ENCODE data around the gene ABHD17A.

The ABHD17A gene

DNA sequence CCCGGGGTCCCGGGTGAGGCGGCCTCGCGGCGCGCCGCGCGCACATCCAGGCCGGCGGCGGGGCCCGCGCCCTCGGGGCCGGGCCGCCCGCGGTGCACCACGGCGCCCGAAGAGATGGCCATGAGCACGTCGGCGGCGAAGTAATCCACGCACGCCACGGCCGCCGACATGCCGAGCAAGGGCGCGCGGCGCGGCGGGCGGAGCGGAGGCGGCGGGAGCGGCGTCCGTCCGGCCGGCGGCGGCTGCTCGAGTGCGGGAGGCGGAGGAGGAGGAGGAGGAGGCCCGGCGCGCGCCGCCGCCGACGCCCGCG, 22.0 kb downstream of the ABHD17A start, which contains the start of gene KLF16:
KLF16 (minus strand) TSS at position 252 of the 310 bp plus-strand sequence; CDS start at position 170, 82 bp downstream.
- no peak for DNase-seq

DNA sequence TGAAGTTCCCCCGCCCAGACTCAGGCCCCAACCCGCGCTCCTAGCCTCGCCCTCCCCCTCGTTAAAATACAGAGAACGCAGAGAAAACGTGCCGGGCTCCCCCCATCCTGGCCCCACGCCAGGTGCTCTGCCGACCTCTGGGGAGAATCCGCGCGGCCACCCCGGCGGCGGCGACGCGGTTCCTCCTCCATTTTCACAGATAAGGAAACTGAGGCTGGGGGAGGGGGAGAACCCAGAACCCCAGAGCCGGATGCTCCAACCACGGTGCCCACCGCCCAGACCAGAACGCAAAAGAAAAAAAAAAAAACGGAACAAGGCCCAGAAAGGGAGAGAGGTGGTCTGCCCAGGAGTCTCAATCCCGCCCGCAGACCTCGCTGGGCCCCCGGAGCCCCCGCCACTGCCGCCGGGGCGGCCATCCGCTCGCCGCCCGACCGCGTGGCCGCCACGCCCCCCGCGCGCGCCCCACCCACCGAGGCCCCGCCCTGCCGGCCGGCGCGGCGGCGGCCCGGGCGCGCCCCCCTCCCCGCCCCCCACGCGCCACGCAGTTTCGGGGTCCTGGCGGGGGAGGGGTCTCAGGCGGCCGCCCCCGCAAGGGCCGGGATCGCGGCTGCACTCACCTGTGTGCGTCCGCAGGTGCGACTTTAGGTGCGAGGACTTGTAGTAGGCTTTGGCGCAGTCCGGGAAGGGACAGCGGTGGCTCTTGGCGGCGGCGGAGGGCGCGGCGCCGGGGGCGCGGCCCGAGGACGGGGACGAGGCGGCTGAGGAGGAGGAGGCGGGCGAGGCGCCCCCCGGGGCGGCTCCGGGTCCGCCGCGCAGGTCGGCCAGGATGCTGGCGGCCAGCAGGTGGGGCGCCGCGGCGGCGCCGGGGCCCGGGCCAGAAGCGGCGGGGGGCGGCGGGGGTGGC, 22.6 kb downstream of the ABHD17A start:
- no peak for DNase-seq

DNA sequence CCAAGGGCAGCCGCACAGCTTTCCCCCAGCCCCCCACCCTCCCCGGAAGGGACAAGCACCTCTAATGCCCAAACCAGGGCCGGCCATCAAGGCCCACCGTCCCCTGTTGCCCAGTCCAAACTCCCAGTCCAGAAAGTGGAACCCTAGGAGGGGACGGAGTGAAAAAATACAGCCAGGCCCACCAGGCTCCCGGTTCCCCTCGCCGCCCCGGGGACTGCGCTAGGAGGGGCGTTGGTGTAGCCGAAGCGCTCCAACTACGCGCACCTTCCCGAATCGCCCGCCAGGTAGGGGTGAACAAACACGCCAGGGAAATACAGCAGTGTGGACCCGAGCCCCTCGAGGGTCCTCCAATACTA, 23.2 kb downstream of the ABHD17A start:
- no peak for DNase-seq

DNA sequence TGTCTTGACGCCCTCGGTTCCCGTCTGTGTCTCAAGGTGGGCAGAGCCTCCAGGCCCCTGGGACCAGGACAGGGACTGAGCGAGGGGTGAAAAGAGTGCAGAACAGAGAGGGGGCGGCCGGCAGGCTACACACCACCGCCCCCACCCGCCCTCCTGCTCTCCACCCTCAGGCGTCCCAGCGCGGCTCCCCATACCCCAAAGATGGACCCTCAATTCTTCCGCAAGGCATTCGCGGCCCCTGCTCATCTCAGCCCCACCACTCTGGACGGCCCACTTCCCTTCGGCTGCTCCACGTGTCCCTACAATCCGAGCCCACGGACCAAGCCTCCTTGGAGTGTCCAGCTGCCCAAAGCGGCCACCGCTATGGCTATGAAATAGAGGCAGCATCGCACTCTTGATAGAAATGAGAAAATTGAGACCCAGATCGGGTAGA, 23.7 kb downstream of the ABHD17A start:
- DNase-seq: no peak

DNA sequence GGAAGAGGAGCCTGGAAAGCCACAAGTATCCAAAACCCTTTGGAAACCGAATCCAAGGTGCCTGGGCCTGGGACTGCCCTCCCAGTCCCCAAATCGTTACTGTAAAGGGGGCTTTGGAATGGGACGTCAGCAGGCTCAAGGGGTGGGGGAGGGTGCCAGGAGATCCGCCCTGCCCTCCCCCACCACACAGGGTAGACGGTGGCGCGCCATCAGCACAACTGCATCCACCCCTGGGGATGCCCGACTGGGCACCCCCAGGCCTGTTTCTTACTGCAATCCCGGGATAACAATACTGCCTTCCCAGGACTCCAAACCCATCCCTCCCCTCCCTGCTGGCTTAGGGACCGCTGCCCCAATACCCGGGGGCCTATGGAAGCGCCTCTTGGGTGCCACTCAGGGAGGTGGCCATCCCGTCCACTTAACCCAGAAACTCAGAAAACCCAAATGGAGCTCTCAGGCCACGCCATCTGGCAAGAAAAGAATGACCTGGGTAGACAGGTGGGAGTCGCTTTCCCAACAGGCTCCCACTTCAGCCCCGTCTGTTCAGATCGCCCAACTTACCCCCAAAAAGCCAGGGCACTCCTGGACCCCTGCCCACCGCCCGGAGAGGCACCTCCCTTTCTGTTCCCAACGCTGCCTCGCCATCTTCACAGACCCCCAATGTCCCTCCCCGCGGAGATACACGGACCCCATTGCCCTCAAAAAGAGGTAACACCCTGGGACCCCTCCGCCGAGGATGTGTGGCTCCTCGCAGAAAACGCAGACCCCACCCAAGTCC, 24.3 kb downstream of the ABHD17A start:
- DNase-seq: no peak

DNA sequence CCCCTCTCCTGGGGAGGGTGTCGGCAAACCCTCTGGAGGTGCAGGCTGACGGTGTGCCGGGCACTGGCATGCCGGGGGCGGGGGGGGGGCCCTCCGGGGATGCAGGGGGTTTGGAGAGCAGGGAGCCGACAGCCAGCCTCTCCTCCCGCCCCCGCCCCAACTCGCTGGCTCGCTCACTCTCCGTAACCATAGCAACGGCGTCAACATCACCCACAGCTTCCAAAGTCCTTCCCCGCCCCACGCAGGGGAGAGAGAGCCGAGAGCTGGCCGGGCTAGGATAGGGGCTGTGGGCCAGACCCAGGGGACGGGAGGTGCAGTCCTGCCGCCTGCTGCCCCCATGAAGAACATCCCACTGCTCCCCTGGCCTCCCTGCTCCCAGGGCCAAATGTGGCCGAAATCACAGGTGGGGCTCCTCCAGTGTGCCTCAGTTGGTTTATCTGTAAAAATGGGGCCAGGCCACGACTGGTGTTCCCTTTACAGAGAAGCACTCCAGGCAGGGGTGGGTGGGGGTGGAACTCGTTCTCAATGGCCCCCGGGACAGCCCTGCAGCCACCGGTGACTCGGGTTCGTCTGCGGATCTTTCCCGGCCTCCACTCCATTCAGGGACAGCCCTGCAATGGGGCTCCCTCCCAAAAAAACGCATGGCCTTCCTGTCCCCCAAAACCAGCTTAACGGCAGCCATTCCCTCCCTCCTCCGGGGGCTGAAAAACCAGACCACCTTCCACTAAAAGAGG, 25.1 kb downstream of the ABHD17A start:
- peak; percentile 59 for DNase-seq

DNA sequence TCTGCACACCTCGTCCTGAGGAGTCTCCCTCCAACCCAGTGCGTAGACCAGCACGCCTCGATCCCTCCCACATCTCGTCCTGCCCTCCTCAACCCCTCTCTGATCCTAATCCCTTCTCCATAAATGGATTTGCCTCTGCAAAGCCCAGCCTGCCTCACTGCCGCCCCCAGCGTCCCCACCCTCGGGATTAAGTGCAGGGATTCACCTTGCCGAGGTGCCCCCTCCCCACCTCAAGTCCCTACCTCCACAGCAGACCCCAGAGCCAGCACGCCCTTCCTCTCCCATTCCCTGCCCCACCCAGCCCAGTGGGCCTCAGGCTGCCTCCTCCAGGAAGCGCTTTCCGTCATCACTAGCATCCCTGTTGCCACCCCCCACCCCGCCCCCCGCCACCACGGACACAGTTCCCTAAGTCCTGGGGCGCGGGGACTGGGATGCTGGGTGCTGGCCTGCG, 25.9 kb downstream of the ABHD17A start:
- DNase-seq: no peak

DNA sequence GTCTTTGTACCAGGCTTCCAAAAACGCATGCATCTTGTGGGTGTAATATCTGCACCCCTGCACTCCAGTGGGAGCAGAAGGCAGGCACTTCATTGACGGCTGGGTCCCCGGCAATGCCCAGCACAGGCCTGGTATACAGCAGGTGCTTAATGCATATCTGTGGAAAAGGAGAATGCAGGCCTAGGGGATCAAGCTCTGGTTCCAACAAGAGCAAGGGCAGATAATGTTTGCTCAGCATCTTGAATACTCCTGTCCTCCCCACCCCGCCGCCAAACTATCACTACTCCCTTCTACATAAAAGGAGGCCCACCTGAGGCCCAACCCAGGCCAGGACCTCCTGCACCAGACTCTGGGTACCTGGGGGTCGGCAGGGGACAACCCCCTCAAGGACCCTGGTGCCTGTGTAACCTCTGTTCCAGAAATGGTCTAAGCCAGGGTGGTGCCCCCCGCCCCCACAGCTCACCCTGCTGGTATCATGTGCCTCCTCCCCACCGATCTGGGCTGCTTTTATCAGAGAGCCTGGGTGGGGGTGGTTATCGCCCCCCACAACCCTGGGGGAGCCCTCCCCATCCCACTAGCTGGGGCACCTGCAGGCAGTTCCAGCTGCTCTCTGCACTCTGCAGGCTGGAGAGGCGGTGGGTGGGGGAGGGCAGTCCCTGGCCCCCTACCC, 26.7 kb downstream of the ABHD17A start:
- DNase-seq: no peak

DNA sequence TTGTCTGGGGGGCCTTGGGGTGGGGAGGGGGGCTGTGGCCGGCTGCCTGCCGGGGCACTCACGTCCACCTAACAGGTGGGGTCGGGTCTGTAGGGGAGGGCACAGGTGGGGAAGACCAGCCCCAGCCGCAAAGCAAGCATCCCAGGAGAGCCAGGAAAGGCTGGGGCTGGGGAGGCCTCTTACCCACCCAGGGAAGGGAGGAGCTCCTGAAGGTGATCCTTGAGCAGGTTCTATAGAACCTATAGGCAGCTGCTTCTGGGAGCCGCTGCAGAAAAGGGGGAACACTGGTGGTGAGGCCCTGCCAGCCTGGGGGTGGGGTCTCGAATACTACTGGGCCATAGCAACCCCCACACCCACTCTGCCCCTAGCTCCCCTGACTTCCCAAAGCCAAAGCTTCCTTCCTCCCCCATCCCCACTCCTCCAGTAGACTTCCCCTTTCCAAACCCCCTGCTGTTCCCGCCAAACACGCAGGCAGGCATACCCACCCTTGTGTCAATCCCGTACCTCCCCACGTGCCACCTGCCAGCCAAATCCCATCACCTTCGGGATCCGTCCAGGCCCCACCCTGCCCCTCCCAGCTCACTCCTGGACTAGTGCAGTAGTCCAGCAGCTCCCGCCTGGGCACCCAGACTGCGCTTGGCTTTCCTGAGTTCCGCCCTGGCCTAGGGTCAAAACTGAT, 27.5 kb downstream of the ABHD17A start:
- DNase-seq: peak; percentile 20

DNA sequence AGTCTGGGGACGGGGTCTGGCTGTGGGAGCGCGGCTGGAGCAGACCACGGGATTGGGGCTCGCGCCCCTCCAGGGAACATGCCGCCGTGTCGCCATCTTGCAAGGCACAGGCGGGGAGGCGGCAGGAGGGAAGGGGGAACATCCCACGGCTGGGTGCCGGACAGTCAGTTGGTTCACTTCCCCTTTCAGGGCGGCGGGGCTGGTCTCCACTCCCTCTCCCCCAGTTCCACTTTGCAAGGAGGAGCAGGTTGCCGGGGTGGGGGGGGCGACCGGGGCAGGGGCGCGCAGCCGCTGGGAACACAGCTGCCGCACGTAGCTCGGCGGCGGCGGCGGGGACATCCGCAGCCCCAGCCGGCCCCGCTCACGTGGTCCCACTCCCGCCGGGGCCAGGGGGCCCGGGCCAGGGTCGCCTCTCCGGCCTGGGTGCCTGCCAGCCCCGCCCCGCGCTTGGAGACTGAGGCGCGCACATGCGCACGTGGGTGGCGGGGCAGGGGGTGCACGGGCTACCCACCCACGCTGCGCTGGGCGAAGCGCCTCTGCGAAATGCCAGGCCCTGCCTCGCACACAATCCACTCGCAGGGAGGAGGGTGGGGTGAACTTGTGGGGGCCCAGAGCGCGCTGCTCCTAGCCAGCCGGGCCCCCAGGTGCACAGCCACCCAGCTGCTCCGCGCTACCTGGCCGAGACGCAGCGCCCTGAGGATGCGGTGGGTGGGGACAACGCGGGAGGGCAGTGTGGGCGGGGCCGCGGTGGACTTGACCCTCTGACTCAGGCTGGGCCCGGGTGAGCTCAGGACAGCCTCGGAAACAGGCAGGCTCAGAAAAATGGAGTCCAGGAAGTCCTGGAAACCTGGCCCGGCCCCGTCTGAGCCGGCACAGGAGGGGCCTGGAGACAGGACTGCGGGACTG, 28.3 kb downstream of the ABHD17A start:
- peak; percentile 52 for DNase-seq

DNA sequence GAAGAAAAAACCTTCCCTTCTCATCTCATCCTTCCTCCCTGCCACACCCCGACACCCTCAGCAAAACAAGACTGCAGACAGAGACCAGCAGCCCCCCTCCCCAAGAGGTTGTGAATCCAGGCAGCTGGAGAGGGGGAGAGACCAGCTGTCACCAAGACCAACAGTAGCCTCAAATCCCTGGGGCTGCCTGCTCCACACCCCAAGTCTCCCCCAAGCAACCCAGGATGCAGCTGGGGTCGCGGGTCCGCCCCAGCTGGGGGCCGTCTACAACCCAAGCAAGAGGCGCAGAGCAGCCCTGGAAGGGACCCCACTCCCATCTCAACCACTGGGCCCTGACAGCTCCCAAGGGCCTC, 29.0 kb downstream of the ABHD17A start:
- DNase-seq: peak; percentile 59

DNA sequence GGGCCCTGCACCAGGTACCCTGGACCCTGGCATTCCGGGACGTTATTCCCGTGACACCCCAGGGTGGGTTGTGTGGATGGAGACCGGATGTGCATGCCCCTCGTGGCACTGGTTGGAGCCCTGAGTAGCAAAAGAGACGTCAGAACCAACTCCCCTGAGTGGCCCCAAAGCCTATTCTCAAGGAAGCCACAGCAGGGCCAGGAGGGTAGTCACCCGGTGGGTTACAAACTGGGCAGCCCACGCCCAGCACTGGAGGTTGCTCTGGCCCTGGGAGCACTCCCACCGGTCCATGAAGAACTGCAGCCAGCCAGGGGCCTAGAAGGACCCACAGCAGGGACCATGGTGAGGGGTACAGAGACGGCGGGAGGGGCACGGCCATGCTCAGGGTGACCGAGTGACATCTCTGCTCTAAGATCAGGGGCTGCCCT, 29.5 kb downstream of the ABHD17A start:
- DNase-seq: peak; percentile 48

DNA sequence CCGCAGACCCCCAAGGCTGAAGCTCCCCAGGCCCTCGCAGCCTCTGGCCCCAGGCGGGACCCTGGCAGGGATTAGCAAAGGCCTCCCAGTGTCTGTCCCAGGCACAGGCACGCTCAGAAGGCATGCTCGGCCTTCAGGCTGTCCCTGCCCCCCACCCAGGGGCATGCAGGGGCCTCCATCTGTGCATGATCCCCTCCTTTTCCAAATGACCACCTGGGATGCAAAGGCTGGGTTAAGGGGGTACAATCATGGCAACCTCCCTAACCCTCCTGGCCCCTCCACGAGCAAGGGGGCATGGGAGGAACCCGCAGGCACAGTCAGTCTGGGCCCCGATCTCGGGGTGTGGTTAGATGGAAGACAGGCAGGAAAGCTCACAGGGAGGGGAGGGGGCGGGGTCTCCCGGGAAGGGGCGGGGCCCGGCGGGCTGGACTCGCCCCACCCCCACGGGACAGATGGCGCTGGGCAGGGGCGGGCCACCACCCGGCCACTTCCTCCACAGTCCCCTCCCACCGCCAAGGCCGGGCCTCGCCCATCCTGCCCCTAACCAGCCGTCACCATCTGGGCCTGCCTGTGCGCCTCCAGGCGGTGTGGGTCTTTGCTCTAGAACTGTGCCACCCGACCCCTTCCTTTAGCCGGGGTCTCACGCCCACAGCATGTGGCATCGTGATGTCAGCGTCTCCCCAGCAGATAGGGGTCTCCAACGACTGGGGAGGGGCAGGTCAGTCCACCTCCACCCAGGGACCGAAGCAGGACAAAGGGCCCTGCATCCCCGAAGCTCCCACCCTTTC, 30.1 kb downstream of the ABHD17A start:
- DNase-seq: peak; percentile 90

DNA sequence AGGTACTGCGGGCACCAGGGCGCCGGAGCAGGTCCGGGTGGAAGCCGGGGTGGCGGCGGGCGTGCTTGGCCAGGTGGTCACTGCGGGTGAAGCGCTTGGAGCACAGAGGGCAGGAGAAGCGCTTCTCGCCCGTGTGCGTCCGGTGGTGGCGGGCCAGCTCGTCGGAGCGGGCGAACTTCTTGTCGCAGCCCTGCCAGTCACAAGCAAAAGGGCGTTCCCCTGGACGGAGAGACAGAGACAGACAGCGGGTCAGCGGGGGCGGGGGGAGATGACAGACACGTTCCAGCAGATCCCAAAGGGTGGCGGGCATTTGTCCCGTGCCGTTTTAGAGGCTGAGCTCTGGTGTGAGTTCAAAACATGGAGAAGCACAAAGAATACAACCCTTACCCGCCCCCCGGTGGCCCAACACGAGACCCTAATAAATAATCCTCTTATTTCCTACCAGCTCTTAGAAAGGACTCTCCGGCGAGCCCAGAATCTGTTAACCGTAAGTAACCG, 30.7 kb downstream of the ABHD17A start:
- no peak for DNase-seq

DNA sequence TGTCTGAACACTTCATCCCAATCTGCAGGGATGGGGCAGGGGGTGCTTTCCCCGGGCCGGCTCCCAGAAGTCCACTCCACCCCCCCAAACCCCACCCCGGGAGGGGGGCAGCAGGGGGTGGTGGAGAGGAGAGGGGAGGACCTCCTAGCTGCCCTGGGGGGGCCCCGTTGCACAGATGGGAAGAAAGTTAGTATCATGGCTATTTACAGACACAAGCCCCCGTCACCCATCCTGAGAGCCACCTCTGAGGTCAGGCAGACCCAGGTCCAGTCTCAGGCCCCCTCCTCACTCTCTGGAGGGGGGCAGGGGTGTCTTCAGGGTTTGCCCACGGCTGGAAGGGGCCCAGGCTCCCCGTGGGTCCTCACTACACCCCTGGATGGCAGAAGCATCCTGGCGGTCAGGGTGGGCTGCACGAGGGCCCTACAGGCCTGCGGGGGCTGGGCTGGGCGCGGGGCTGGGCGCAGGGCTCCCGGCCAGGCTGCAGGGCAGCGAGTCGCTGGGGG, 31.2 kb downstream of the ABHD17A start:
- DNase-seq: no peak

DNA sequence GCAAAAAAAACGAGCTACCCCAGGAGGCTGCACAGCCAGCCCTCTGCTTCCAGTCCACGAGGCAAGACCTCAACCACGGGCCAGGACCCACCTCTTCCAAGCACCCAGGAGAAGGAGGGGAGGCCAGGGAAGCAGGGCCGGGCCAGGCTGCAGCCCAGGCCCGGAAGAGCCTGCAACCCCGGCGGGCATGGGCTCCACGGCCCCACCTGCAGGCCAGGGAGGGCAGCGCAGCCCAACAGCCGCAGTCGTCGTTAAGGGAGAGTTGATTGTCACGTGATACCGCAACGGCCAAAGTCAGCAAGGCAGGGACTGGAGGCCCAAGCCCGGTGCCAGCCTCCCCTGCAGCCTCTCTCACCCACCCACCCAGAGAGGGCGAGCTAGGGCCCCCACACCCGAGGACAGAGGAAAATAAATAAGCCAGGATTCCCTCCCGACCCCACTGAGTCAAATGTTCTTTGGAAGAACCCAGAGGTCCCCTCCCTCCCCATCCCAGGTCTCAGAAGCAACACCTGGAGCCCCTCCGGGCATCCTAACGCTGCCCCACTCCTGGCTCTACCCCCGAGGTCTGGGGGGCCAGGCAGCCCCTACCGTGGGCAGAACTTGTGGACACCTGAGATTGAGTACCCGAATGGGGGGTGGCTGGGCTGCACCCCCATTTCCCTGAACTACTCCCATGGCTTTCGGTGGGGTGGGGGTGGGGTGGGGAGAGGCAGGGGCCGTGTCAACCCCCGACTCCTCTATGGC, 31.8 kb downstream of the ABHD17A start:
- DNase-seq: peak; percentile 40

DNA sequence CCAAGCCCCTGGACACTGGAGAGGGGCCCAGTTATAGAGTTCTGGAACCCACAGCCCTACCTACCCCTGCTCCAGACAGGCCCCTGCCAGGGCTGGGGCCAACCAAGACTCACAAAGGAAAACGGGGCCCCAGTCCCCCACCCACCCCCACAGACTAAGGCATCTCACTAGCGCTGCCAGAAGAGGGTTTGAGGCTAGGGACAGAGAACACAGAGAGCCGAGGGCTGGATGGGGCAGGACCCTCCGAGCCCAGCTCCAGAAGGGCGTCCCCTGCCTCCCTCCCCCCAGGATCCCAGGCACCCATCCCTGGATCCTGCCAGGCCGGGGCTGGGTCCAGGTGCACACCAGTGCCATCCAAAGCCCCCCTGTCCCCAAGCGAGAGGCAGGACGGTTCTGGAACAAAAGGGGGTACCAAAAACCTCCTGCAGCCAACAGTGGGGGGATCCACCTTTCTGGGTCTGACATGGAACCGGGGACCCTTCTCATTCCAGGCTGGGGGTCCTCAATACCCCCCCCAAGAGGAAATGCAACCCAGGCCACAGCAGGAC, 32.6 kb downstream of the ABHD17A start:
- DNase-seq: no peak

DNA sequence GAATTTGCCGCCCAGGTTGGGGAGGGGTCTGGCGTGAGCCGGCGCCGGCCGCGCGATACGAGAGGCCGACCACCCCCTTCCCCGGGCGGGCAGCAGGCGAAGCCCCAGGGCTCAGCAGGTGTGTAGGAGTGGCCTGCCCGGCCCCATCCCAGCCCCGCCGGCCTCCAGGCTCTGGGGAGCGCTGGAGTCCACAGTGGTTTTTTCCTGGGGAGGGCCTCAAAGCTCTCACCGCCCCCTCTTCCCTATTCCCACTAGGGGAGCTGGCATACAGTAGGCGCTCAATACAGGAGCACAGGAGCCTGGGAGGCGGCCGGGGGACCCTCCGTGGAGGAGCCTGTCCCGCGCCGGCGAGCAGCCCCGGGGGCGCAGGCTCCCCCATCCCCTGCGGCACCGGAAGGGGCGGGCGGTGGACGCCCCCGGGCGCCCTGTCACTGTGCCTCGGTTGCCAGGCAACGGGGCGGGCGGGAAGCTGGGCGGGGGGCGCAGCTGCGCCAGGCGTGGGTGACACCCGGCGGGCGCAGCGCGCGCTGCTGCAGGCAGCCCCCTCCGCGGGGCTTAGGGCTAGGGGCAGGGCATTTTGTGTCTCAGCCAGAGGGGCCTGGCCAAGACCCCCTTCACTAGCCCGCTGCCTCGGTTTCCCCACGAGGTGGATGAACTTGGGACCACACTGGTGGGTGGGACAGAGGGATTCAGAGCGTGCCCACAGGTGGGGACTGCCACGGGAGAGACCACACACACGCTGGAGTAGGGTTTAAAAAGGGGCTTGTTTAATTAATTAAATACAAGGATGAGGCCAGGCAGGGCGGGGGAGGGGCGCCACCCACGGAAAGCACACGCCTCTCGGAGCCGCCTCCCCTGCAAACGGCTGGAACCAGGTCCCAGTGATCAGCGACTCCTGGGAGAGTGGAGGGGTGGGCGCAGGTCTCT, 33.4 kb downstream of the ABHD17A start:
- no peak for DNase-seq
